Measurements from ENCODE around the gene APOL5.

APOL5 gene

DNA sequence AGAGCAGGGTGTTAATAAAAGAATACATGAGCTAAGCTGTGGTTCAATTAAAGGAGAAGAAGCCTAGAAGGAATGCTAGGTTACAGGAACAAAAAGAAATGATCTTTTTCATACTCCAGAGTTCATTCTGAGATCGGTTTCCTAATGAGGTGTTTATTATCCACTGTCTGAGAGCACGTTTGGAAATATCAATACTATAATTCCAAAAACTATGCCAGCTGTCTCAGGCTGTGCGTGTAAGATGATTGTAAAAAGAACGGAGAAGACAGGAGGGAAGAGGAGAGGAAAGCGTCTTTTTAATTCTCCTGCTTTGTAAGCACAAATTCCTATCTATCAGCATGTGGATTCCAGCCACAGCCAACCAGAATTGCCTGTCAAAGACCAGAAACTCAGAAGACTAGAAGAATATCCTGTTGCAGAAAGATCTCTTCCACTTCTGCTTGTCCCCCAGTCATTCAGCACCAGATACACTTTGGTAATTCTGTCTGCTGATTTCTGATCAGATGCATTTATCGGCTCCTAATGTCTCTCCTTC, 25.7 kb downstream of the APOL5 start:
- DNase-seq = no peak

DNA sequence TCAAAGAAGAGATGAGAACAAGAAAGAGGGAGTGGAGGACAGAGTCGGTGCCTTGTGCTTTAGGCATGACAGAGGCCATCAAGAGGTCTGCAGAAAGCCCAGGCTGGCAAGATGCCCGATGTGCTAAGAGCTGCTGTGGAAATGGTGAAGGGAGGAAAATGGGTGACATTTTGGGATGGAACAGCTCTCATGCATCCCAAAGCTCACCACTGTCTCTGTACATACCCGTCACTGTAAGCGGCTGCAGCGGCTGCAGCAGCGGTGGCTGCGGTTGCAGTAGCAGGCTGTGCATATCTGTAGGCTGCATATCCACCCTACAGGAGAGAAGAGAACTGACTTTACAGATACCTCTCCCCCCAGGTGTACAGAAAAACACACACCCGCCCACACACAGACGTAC, 28.6 kb downstream of the APOL5 start:
- DNase-seq = no peak

DNA sequence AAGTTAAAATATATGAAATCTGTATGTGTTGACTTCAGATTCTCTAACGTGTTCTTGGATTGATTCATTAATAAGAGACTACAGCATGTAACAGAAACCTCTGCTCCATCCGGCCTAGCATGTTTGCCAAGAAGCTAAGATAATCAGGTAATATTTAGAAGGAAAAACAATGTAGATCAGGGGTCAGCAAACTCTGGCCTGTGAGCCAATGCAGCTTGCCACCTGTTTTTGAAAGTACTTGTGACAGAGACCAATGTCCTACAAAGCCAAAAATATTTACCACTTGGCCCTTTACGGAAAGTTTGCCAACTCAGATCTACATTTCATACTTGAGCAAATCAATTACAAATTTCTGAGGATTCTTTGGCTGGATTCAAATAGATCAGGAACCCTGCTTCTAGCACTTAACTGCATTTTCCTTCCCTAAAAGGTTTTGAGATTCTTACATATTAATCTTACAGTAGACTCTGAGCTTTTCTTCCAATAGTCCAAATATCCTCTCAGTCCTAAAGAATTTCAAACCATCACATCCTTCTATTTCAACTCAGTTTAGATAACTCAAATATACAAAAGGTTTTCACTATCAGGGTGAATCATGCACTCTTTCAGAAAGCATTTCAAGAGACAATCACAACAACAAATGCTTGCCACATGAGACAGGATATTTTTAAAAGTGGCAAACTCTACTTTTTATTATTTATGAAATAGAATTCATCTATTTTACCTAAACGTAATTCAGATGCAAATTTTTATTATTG, 29.5 kb downstream of the APOL5 start:
- DNase-seq = no peak

DNA sequence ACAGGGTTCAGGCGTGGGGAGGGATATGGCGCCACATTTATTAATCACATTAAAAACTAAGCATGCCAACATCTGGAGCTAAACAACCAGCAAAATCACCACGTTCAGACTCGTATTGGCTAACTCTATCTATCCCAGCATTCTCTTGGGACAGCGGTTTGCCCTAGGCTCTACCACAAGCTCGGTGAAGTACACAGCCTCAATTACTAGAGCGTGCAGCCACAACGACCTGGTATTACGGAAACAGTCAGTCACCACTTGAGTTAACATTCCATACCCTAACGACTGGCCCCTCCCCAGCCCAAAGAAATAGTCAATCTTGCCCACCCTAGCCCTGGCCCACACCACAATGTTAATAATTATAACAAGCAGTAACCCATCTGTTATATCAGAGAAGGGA, 32.1 kb downstream of the APOL5 start:
- no peak for DNase-seq

DNA sequence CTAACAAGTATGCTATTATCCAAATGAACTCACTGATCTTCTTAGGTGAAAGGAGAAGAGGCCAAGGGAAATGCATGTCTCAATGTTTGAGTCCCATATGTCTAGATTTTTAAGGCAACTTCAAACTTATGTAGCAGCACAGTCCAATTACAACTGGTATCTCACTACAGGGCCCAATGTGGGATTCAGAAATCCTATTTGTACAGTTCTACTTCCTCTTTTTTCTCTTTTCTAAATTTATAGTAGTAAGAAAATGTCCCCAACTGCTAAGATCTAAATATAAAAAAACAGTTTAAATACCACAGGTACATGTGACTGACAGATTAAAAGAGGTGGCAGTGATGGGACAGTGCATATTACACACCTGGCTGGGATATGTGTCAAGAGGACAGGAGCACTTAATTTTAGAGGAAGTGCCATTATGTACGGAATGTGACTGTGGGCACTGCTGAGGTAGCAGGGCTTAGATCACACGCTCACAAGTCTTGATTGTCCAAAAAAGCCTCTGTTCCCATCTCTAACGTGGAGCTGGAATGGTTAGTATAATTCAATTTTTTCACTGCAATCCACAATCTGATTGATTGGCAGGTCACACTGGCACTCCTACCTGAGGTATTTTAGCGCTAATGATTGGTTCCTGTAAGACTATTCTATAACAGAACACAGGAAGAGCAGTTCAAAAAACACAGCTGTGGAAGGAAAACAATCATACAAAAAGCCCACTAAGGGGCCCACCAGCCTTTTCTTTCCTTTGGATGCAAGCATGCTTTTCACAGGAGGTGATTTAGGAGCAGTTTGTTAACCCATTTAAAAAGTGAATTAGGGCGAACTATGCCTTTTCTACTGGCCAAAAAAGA, 34.6 kb downstream of the APOL5 start:
- no peak for DNase-seq

DNA sequence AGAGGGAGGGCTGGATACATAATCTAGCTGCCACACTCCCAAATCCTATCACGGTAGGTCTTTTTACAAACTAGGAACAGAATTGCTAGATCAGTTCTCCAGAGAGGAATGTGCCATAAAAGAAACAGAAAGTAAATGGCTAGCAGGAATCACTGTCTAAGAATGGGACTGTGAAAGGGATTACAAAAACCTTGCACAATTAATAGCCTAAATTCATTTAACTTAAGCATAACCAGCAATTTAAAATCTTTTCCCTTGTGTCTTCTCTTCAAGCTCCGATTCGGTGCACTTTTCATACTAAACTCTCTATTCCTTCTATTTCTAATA, 35.2 kb downstream of the APOL5 start:
- no peak for DNase-seq

DNA sequence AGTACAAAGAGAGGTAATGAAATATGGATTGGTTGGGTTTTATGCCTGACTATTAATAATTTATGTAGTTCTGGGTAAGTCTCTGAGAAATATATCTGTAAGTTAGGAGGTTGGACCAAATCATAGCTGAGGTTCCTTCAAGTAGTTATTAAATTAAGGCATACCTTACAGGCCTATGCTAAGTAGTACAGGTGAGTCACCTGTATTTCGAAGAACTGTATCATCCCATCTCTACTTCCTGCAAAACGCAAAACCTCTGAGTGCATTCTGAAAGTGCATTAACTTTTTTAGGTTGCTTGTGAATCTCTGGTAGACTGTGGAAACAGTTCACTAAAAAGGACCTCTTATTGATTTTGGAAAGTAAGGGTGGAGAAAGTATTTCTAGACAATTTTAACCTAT, 37.1 kb downstream of the APOL5 start:
- DNase-seq = no peak

DNA sequence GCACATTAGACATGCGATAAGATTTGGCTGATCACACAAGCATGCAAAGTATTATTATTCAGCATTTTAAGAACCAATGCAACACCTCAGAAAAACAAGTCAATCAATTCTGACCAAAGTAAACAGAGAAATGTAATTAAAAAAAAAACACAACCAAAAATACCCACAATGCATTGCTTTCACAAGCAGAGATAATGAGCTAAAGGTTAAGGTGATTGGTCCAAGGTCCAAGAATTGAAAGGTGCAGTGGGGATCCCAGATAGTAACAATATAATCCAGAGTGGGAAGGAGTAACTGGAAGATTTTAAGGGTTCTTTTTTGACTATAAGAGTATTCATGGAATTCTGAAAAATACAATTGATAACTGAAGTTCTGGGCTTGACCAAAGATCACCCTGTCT, 39.0 kb downstream of the APOL5 start:
- no peak for DNase-seq

DNA sequence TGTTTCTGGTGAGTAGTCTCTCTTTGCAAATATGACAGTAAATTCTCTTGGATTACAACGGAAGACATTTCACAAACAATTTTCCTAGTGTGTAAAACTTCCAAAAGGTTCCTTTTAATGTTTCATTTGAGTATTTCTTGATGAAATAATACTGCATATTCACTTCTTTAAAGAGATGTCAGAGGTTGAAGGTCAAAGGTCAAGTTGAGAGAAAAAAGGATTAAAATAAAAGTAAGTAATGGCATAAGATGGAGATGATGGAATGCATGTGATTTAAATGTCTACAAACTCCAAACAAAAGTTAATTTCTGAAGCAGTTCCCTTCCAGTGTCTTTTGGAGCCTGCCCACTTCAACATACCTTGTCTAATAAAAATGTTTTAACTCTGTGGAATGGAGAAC, 40.7 kb downstream of the APOL5 start:
- no peak for DNase-seq

DNA sequence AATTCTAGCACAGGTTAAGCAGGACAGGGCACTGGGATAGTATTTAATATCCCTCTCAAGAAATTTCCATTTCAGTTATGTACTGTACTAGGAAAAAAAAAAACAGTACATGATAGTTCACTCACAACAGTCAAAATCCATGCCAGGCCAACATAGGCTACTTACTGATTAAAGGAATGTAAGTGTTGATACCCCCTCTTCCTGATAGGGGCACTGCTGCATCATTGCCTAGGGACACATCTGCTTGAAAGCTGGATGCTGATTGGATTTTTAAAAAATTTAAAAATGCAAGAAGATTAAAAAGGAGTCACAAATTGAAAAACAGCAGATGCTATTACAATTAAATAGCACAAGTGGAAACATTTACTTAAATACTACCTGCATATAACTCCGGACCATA, 43.4 kb downstream of the APOL5 start:
- DNase-seq = no peak

DNA sequence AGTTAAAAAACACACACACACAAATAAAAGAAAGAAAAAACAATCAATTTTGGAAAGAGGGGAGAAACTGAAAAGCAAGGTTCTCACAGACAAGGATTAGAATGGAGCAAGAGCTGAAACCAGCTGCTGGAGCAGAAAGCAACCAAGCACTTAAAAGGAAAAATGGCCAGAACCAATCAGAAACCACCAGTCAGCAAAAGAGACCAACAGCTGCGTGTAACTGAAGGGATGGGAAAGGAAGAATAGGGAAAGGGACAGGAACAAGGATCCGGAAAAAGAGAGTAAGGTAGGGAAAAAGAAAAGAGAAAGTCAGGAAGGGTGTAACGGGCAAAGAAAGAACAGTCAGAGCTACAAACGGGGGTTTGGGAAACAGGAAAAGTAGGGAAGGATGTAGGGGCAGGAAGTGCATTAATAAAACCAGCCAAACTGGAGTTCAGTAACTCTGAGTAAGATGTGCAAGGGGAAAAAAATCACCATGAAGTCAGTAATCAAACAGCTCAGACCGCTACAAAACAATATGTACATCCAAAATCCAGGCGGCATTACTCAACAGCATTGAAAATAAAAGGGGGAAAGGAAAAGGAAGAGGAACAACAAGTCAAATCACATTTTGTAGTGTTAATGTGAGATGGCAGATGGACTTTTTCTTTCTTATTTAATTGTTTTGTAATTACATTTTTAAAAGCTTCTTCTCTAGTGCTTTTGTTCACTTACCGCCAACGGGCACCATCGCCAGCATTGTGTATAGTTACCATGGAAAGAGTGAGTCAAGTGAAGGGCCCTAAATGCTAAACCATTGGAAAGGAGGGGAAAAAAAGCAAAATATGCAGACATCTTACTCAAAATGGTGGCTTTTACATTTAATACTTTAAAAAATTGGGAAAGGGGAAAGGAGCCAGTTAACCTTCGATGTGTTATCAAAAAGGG, 49.2 kb downstream of the APOL5 start:
- peak; percentile 36 for DNase-seq

DNA sequence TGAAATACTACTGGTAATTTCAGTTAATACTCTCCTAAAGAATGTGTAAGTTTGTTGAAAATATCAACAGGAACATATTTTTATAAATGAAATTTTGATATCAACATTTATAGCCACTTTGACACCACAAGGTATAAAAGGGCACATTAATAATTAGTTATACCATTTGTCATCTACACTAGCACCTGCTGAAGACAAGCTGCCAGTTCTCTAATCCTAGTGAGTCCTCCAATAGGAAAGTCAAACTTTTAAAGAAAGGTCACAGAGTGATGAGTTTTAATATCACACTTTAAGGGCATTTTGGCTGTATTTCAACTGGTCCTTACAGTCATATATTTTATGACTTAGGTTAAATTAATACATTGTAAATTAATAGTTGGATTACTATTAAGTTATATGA, 52.3 kb downstream of the APOL5 start:
- no peak for DNase-seq

DNA sequence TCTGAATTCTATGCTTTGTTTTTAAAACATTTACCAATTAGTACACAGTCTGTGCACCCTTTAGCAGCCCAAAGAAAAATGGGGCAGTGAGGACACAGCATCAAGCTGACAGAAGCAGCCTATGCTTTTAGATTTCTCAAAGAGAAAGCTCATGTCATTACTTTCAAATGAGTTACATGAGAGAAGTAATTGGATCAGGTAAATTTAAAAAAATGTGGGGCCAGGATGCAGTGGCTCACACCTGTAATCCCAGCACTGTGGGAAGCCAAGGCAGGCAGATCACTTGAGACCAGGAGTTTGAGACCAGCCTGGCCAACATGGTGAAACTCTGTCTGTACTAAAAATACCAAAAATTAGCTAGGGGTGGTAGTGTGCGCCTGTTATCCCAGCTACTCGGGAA, 57.7 kb downstream of the APOL5 start:
- DNase-seq = no peak

DNA sequence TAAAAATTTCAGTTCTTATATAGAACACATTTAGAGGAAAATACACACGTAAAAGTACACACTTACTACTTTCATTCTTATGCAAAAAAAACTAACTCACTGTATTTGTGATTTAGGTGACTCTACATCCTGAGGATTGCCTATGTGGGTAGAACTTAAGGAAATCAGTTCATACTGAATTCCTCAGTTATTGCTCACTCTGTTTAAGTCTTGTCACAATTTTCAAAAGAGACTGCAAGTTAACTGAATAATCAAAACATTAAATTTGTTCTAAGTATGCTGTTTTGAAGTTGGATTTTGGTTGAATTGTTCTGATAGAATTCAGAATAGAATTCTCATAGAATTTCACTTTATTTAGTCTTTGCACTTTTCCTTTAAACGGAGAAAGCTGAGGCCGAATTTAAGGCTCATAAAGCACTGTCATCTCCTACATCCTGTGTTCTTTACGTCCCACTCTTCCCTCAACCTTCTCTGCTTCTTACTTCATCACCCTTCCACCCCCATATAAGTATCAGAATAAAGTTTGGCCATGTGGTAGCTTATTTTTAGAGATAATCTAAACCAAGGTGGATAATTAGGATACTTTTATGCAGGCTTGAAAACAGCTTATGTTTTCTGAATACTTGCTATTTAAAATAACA, 59.8 kb downstream of the APOL5 start:
- DNase-seq = no peak
